HUES64 (cell line): ENCODE data around the gene HDAC11.

Experiments used
- H3K27ac ChIP-seq: 2 replicates; pipeline ENCODE4 v1.7.0; 2013; ENCODE audit warnings: low read depth, low read length, inconsistent platforms
- H3K27me3 ChIP-seq: 2 replicates; pipeline ENCODE4 v1.6.1; 2013; ENCODE audit warnings: mild to moderate bottlenecking, low read length; ENCODE audit not compliant: insufficient read depth
- H3K36me3 ChIP-seq: 2 replicates; pipeline ENCODE4 v1.6.1; 2013; ENCODE audit warnings: mild to moderate bottlenecking, low read length; ENCODE audit not compliant: insufficient read depth
- H3K4me1 ChIP-seq: 2 replicates; pipeline ENCODE4 v1.6.1; 2013; ENCODE audit warnings: mild to moderate bottlenecking, low read length, moderate library complexity; ENCODE audit not compliant: insufficient read depth
- H3K4me3 ChIP-seq: 2 replicates; pipeline ENCODE4 v1.5.1; 2013; ENCODE audit warnings: mild to moderate bottlenecking, low read length, moderate library complexity
- H3K9ac ChIP-seq: 2 replicates; pipeline ENCODE4 v1.6.1; 2013; ENCODE audit warnings: mild to moderate bottlenecking, low read depth, low read length
- H3K9me3 ChIP-seq: 2 replicates; pipeline ENCODE4 v1.6.1; 2013; ENCODE audit warnings: low read depth, low read length; ENCODE audit not compliant: insufficient read depth
- WGBS: fragments of 150-250, 120-280 bp; methylation state at CpG from one replicate; pipeline ENCODE4 v1.1.7; 2013; ENCODE audit warnings: missing lambda C conversion rate; 5-methylcytosine and 5-hydroxymethylcytosine counted together

The HDAC11 gene

DNA sequence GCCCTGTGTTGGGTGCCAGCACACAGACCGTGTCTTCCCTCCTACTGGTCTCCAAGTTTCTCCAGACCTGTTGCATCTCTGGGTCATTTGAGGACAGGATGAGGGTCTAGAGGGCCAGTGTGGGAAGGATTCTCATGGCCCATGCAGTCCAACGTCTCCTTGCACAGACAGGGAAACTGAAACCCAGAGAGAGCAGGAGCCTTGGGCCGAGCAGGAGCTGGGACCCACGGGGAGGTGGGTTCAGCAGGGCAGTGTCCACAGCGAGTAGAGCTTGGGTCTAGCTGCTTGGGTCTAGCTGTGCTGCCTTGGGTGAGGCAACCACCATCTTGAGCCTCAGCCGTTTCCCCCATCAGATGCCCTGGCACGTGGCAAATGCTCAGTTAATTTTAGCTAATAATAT lies 32.3 kb downstream of the HDAC11 start:
- Histone ChIP-seq H3K9me3 (no peaks in the 10 kb centered on the region), H3K36me3 (no peaks in the 10 kb centered on the region), H3K9ac (no peak overlapping the region), H3K4me1 (peaks cover 7% of the 10 kb centered on the region), H3K27ac (no peak overlapping the region), H3K27me3 (no peaks in the 10 kb centered on the region), H3K4me3 (no peak overlapping the region)
- 95% methylated on average over 7 of the region's 7 CpGs for WGBS

DNA sequence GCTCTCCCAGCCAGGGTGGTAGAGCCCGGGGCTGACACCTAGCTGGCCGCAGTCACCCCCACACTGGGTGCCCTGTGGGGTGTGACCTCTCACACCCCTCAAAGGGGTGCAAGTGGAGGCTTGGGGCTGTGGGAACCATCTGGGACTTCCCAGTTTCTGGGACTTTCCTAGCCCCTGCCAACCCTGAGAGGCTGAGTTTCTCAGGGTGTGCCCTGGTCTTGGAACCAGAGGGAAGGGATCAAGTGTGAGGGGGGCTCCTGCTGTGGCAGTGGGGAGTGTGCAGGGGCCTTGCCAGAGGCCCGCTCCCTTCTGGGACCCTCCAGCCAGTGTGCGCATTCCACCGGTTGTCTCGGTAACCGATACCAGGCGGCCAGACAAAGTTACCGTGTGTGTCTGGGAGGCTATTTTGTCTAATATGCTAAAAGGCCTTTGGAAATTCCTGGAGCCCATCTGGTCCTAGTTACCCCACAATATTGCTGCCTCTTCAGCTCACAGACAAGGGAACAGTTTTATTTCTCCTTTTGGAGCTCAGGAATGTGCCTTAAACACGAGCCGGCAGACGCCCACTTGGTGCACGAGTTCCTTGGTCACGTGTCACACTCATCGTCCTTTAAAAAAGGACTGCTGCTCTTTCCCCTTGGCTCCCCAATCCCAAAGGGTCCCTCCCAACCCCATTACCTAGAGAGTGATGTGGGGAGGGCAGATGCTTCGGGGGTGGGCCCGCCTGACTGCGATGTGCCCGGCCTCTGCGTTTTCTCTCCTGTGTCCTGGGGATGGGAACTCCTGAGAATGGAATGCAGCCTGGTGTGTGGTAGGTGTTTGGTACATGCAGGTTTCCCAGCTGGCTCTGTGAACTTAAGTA lies 33.2 kb downstream of the HDAC11 start:
- H3K4me3 ChIP-seq, result no peak overlapping the region
- H3K36me3 ChIP-seq, result no peaks in the 10 kb centered on the region
- 79% methylated on average over 20 of the region's 20 CpGs for WGBS
- no peak overlapping the region for H3K9ac ChIP-seq
- no peaks in the 10 kb centered on the region for H3K4me1 ChIP-seq
- no peak overlapping the region for H3K27ac ChIP-seq
- H3K9me3 ChIP-seq, result no peaks in the 10 kb centered on the region
- H3K27me3 ChIP-seq, result no peaks in the 10 kb centered on the region

DNA sequence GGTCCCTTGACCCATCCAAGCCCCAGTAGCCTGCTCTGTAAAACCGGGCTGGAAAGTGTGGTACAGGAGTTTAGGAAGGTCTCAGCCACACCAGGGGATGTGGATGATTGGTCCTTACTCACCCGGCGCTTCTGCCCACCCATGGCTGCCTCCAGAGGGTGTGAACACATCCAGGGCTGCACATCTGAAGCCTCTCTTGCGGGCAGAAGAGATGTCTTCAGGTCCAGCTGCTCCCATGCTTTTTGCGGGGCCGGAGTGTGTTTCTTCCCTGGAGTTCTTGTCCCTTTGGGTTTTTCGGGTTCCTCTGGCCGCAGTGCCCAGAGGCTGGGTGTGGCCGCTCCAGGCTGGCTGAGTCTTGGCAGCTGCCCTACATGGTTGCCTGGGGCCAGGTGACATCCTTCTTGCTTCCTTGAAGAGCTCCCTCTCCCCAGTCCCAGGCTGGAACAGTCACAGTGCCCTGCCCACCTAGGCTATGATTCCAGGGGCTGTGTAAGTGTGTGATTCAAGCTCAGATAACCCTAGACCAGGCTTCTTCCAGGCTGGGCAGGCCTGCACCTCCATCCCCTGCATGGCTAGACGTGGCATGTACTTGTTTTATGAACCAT lies 33.9 kb downstream of the HDAC11 start:
- Histone ChIP-seq H3K9me3 (no peaks in the 10 kb centered on the region), H3K36me3 (no peaks in the 10 kb centered on the region), H3K9ac (no peak overlapping the region), H3K4me3 (no peak overlapping the region), H3K4me1 (no peaks in the 10 kb centered on the region), H3K27me3 (no peaks in the 10 kb centered on the region), H3K27ac (no peak overlapping the region)
- WGBS, result 80% methylated on average over 10 of the region's 10 CpGs

DNA sequence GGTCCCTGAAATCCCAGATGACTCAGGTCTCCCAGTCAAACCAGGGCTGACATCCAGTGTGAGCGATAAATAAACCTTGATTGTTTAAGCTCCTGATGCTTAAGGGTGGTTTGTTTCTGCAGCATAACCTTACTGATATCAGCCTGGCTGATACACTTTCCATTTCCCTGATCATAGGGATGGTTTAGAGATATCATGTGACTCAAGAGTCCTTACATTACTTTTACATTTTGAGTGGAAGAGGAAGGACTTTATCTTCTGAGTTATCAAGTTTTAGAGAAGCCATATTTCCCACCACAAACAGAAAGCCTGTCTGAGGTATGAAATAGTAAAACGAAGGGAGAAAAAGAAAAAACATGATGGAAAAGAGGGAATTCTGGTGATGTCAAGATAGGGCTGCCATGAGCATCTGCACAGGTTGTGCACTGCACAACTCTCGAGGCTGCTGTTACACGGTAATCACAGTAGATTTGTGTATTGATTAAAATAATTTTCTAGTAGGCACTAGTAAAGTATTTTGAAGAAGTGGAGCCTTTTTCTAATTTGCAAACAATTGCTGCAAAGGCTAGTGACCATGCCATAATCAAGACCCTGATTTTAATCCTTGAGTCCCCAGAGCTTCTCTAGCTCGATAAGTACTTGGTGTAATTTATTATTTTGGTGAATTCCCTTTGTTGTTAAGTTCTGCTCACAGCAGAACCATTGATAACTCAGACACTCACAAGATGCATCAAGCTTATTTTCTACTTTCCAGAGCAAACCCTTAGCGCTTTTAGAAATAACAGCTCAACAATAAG lies 34.7 kb downstream of the HDAC11 start:
- Histone ChIP-seq H3K4me1 (0 out of 2 replicates have a peak, but pooled peaks cover 3% of the 10 kb centered on the region), H3K36me3 (no peaks in the 10 kb centered on the region), H3K4me3 (no peak overlapping the region), H3K9ac (no peak overlapping the region), H3K9me3 (no peaks in the 10 kb centered on the region), H3K27me3 (no peaks in the 10 kb centered on the region), H3K27ac (no peak overlapping the region)
- WGBS, result 93% methylated on average over 6 of the region's 6 CpGs

DNA sequence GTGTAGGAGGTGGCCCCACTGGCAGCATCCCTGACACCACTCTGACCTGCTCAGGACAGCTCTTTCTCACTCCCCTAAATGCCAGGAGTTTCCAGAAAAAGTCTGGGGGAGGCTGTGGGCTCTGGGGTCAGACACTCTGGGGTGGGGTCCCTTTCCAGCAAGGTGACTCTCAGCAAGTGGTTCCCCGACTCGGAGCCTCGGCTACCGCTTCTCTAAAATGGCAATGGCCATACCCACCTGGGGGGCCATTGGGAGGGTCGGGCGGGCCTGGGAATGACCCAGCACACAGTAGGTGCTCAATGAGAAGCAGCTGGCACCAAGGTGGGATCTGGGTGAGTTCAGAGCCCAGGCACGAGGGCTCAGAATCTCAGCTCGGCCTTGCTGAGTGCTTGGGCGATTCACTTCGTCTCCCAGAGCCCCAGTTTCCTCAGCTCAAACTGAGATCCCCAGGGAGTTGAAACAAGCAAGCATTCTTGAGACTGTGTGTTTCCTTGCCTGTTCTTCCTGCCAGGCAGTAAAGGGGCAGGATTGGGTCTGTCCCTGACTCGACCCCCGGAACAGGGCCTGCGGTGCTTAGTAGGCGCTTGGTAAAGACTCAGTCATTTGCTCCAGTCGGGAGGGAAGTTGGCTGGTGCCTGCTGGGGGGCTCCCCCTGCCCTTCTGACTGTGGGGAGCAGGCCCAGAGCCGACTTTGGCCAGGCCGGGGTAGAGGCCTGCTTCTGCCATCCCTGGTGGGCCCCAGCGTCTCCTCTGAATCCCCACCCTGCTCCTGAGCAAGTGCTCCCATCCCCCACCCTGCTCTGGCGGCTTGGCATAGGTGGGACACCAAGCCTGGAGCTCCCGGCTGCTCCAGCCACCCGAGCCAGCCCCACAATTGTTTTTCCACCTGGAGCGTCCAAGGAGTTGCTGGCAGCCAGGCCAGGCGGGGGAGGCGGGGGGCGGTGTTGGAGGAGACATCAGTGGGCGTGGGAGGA lies 36.0 kb downstream of the HDAC11 start:
- Histone ChIP-seq H3K36me3 (no peaks in the 10 kb centered on the region), H3K4me3 (no peak overlapping the region), H3K27ac (no peak overlapping the region), H3K9me3 (no peaks in the 10 kb centered on the region), H3K27me3 (no peaks in the 10 kb centered on the region), H3K9ac (no peak overlapping the region), H3K4me1 (0 out of 2 replicates have a peak, but pooled peaks cover 3% of the 10 kb centered on the region)
- WGBS, result 89% methylated on average over 26 of the region's 26 CpGs

DNA sequence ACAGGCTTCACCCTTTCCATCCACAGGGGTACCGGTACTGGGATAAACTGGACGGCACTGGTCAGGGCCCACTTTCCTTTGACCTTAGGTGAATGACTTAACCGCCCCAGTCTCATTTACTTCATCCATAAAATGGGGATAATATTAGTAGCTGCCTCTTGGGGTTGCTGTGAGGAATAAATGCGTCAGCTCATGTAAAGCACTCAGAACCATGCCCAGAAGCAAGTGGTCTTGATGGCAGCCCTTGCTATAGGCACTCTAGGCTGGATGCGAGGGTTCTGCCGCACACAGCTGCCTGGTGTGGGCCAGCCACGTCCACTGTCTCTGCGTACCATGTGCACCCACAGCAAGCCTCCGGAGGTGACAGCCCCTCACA lies 36.6 kb downstream of the HDAC11 start:
- H3K4me3 ChIP-seq, result no peak overlapping the region
- H3K27ac ChIP-seq, result no peak overlapping the region
- peaks cover 3% of the 10 kb centered on the region; the same call in 1 of the 2 replicates for H3K9me3 ChIP-seq
- H3K27me3 ChIP-seq, result no peaks in the 10 kb centered on the region
- no peak overlapping the region for H3K9ac ChIP-seq
- 98% methylated on average over 9 of the region's 9 CpGs for WGBS
- no peaks in the 10 kb centered on the region for H3K36me3 ChIP-seq
- 0 out of 2 replicates have a peak, but pooled peaks cover 3% of the 10 kb centered on the region for H3K4me1 ChIP-seq

DNA sequence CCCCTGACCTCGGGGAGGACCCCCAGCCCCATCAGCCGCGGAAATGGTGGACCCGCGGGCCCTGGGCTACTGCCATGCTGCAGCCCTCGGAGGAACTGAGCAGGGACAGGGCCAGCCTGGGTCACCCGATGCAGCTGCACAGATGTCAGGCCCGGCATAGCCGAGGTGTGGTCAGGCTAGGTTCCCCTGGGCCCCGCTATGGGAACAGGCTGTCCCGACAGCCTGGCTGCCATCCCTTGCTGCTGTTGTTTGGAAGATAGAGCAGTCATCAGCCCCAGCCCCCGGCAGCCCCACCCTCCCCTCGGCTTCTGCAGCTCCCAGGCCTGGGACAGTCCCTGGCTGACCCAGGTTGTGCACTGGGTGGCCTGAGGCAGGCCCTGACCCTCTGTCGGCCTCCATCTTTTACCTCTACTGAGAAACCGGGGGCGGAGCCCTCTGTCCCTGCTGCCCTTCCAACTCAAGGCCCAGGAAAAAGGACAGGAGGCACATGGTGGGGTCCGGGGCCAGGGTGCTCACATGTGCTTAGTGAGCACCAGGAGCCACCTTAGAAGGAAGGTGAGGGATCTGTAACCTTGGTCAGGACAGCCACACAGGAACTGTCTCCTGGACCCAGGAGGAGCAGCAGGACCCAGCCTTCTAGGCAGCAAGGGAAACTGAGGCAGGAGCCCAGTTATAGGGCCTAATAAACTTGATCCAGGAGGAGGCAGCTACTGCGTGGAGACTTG lies 37.3 kb downstream of the HDAC11 start:
- Histone ChIP-seq H3K9me3 (peaks cover 6% of the 10 kb centered on the region), H3K27me3 (no peaks in the 10 kb centered on the region)

DNA sequence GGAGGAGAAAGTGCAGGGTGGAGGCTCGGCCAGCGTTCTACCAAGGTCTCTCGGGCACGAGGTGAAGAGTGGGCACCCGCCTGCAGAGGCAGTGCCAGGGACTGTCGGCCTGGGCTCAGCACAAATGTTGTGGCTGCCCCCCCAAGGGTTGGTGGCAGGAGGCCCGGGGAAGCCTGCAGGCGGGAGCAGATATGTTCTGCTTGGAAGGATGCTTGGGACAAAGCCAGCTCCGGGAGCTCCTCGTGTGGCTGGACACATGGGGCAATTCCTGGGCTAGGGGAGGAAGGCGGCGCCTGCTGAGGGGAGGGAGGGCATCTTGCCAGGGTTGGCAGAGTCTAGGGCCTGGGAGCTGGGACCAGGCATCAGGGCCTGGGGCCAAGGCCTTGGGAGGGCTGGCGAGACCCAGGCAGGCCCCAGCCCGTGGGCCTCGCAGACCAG lies 38.4 kb downstream of the HDAC11 start:
- Histone ChIP-seq H3K27ac (no peak overlapping the region), H3K9ac (no peak overlapping the region), H3K27me3 (no peaks in the 10 kb centered on the region), H3K36me3 (no peaks in the 10 kb centered on the region), H3K4me3 (no peak overlapping the region), H3K9me3 (peaks cover 6% of the 10 kb centered on the region), H3K4me1 (0 out of 2 replicates have a peak, but pooled peaks cover 3% of the 10 kb centered on the region)
- 95% methylated on average over 15 of the region's 15 CpGs for WGBS

More for the DNA sequence above, 37.3 kb downstream of the HDAC11 start:
- Histone ChIP-seq H3K4me3 (no peak overlapping the region), H3K36me3 (no peaks in the 10 kb centered on the region), H3K27ac (no peak overlapping the region), H3K9ac (no peak overlapping the region), H3K4me1 (0 out of 2 replicates have a peak, but pooled peaks cover 3% of the 10 kb centered on the region)
- 88% methylated on average over 18 of the region's 18 CpGs for WGBS

DNA sequence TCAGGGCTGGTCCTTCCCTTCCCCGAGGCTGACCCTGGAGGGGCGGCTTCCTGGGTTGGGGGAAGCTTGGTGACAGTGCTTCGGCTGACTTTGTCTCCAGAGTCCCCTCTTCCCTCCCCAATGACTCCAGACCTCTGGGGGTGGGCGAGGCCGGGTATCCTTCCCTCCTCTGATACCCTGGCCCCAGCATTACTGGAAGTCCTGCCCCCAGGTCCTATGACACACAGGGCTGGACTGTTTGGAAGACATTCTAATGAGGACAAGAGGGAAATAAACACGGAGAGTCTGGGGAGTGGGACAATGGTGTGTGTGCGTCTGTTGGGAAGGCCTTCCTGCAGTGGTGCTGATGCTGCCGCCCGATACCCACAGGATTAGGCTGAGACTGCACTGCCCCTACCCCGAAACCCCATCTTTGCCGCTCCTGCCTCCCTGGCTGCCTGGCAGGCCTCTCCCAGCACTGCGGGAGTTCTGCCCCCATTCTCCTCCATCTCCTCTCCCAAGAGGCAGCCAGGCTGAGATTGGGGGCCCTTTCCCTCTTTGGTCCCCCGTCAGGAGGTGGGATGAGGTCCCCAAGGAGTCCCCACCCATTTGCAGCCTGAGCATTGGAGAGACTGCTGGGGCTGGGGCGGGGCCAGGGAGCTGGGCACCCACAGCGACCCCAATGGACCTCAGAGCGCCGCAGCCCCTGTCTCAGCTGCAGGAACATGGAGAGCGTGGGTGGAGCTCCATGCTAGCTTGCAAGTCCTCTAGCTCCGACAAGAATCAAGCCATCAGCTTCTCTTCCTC lies 39.1 kb downstream of the HDAC11 start:
- peaks cover 6% of the 10 kb centered on the region for H3K9me3 ChIP-seq
- H3K4me1 ChIP-seq, result 0 out of 2 replicates have a peak, but pooled peaks cover 3% of the 10 kb centered on the region
- H3K27me3 ChIP-seq, result no peaks in the 10 kb centered on the region
- no peak overlapping the region for H3K9ac ChIP-seq
- H3K4me3 ChIP-seq, result no peak overlapping the region
- H3K36me3 ChIP-seq, result no peaks in the 10 kb centered on the region
- 88% methylated on average over 19 of the region's 19 CpGs for WGBS
- H3K27ac ChIP-seq, result no peak overlapping the region
